HepG2 (cell line): ENCODE measurements around the gene FMNL2. TPM values are rescaled to one million over a fixed set of nuclear protein-coding genes. Genes with fewer than 3 reads are reported as not detected.
A peak's percentile ranks its signal among the peaks of the same experiment; 100 is the strongest.

Experiments used
- FOXA1 ChIP-seq, 2 experiments: fragments of 450-650 bp in 1 of 2; sonication (generic) in 1 of 2; formaldehyde crosslinking in 1 of 2; IDR thresholded peaks; 2 replicates each; pipeline versions ENCODE4 v1.4.0 to v1.6.1; 2016 to 2020; ENCODE audit warnings: missing genetic modification reagents in 1 of 2
- FOXC1 ChIP-seq: sonication (generic); formaldehyde crosslinking; IDR thresholded peaks from 2 replicates; pipeline ENCODE4 v1.8.0; 2022; ENCODE audit warnings: mild to moderate bottlenecking, missing genetic modification reagents, borderline replicate concordance
- GABPA ChIP-seq, 2 experiments: IDR thresholded peaks; 2 replicates each; pipeline ENCODE4 v1.6.1; 2011 to 2016; ENCODE audit warnings: low read depth in 2 of 2, low read length in 1 of 2, missing biosample characterization in 1 of 2, missing genetic modification characterization in 1 of 2
- KLF12 ChIP-seq: sonication (generic); formaldehyde crosslinking; IDR thresholded peaks from 2 replicates; pipeline ENCODE4 v1.4.0; 2020; ENCODE audit warnings: missing genetic modification reagents, borderline replicate concordance
- MNT ChIP-seq: fragments of 450-650 bp; IDR thresholded peaks from 2 replicates; pipeline ENCODE4 v1.6.1; 2016
- MTF1 ChIP-seq: sonication (generic); formaldehyde crosslinking; IDR thresholded peaks from 2 replicates; pipeline ENCODE4 v1.5.0; 2020; ENCODE audit warnings: missing genetic modification reagents
- NFE2L1 ChIP-seq: sonication (generic); formaldehyde crosslinking; IDR thresholded peaks from 2 replicates; pipeline ENCODE4 v1.4.0; 2020; ENCODE audit warnings: missing genetic modification reagents, mild to moderate bottlenecking, borderline replicate concordance
- NFKBIZ ChIP-seq: IDR thresholded peaks from 2 replicates; pipeline ENCODE4 v1.6.1; 2018; ENCODE audit warnings: missing genetic modification reagents, missing compliant biosample characterization
- PAF1 ChIP-seq: IDR thresholded peaks from 2 replicates; pipeline ENCODE4 v1.6.1; 2016; ENCODE audit warnings: missing genetic modification reagents, missing compliant biosample characterization
- PRDM10 ChIP-seq: sonication (generic); formaldehyde crosslinking; IDR thresholded peaks from 2 replicates; pipeline ENCODE4 v1.4.0; 2020; ENCODE audit warnings: low read depth, missing genetic modification reagents
- PRPF4 ChIP-seq: fragments of 200-400 bp; formaldehyde crosslinking; IDR thresholded peaks from 2 replicates; pipeline ENCODE4 v1.6.1; 2016; ENCODE audit warnings: low read length, low read depth; ENCODE audit not compliant: poor library complexity, severe bottlenecking
- SOX6 ChIP-seq, 2 experiments: fragments of 450-650 bp in 1 of 2; sonication (generic) in 1 of 2; formaldehyde crosslinking in 1 of 2; IDR thresholded peaks; 2 replicates each; pipeline versions ENCODE4 v1.4.0 to v1.6.1; 2017 to 2020; ENCODE audit warnings: antibody characterized with exemption in 1 of 2, mild to moderate bottlenecking in 1 of 2, missing genetic modification reagents in 1 of 2
- ZNF12 ChIP-seq: sonication (generic); formaldehyde crosslinking; IDR thresholded peaks from 2 replicates; pipeline ENCODE4 v1.5.0; 2020; ENCODE audit warnings: missing genetic modification reagents
- ZNF160 ChIP-seq: sonication (generic); formaldehyde crosslinking; IDR thresholded peaks from 2 replicates; pipeline ENCODE4 v1.8.0; 2022; ENCODE audit warnings: mild to moderate bottlenecking, inconsistent platforms, missing genetic modification reagents
- ZNF44 ChIP-seq: sonication (generic); formaldehyde crosslinking; IDR thresholded peaks from 2 replicates; pipeline ENCODE4 v1.5.1; 2020; ENCODE audit warnings: mild to moderate bottlenecking, missing genetic modification reagents
- ZNF558 ChIP-seq: sonication (generic); formaldehyde crosslinking; IDR thresholded peaks from 2 replicates; pipeline ENCODE4 v1.9.0; 2022; ENCODE audit warnings: mild to moderate bottlenecking, missing genetic modification reagents, borderline replicate concordance
- ZNF597 ChIP-seq: sonication (generic); formaldehyde crosslinking; IDR thresholded peaks from 2 replicates; pipeline ENCODE4 v1.5.0; 2020; ENCODE audit warnings: missing genetic modification reagents
- ZNF775 ChIP-seq: sonication (generic); formaldehyde crosslinking; IDR thresholded peaks from 2 replicates; pipeline ENCODE4 v1.4.0; 2020; ENCODE audit warnings: missing genetic modification reagents, mild to moderate bottlenecking, moderate library complexity, borderline replicate concordance
- ZSCAN12 ChIP-seq: sonication (generic); formaldehyde crosslinking; IDR thresholded peaks from 2 replicates; pipeline ENCODE4 v1.9.0; 2021; ENCODE audit warnings: mild to moderate bottlenecking, missing genetic modification reagents
- ZSCAN5A ChIP-seq: sonication (generic); formaldehyde crosslinking; IDR thresholded peaks from 2 replicates; pipeline ENCODE4 v1.8.0; 2022; ENCODE audit warnings: mild to moderate bottlenecking, missing genetic modification reagents, borderline replicate concordance
- polyA plus RNA-seq, 8 experiments: library from polyadenylated mRNA; depleted of rRNA in 3 of 8; stranded (reverse) in 7 of 8; unstranded in 1 of 8; fragments of >200 nt; fragmentation: Illumina TruSeq in 4 of 8; extraction: Trizol in 4 of 8; gene quantifications; 2 replicates each; pipeline versions ENCODE4 v1.2.1 to v1.2.3, GENCODE V29; 2011 to 2016; ENCODE audit warnings: low read depth in 4 of 8, missing spikeins in 1 of 8, mixed read lengths in 1 of 8; ENCODE audit not compliant: insufficient read depth in 1 of 8
- total RNA-seq, 5 experiments: library from RNA; depleted of rRNA; stranded (reverse); fragments of >200 nt; fragmentation: Illumina TruSeq; extraction: Trizol; gene quantifications; 2 replicates each; pipeline ENCODE4 v1.2.3, GENCODE V29; 2016; ENCODE audit warnings: low read depth in 1 of 5

The FMNL2 gene
- total and polyA plus RNA-seq, 2 of the 13 experiments (the other 11 are each of a cell fraction or from before 2014, with no cell fraction given) = 66.5 to 67.7 TPM

- no peak for TF ChIP-seq ZSCAN5A (CRISPR knock-in tag)
- no peak for TF ChIP-seq GABPA (IDR thresholded peaks at IDR 0.05; ENCODE audit: low read depth, low read length)
- no peak for TF ChIP-seq GABPA (CRISPR knock-in tag; IDR thresholded peaks at IDR 0.05; ENCODE audit: low read depth)
- TF ChIP-seq NFE2L1 (CRISPR knock-in tag) = no peak
- no peak for TF ChIP-seq ZNF160 (CRISPR knock-in tag)
- no peak for TF ChIP-seq ZNF597 (CRISPR knock-in tag)
- no peak for TF ChIP-seq MTF1 (CRISPR knock-in tag)
- TF ChIP-seq FOXC1 (CRISPR knock-in tag) = no peak
- no peak; the same call in 1 of the 2 replicates for TF ChIP-seq ZNF12 (CRISPR knock-in tag)
- no peak for TF ChIP-seq MNT
- TF ChIP-seq ZNF558 (CRISPR knock-in tag) = no peak
- TF ChIP-seq PRDM10 (CRISPR knock-in tag) = no peak
- no peak for TF ChIP-seq ZNF44 (CRISPR knock-in tag)
- TF ChIP-seq ZNF775 (CRISPR knock-in tag) = no peak; the same call in 1 of the 2 replicates
- no peak for TF ChIP-seq FOXA1 (IDR thresholded peaks at IDR 0.05)
- TF ChIP-seq FOXA1 (CRISPR knock-in tag; IDR thresholded peaks at IDR 0.05) = peak; percentile 70
- TF ChIP-seq ZSCAN12 = no peak
- TF ChIP-seq KLF12 = no peak
- TF ChIP-seq PRPF4 = no peak
- no peak for TF ChIP-seq NFKBIZ (CRISPR knock-in tag)
- TF ChIP-seq SOX6 (IDR thresholded peaks at IDR 0.05) = no peak
- peak; percentile 80 for TF ChIP-seq SOX6 (CRISPR knock-in tag; IDR thresholded peaks at IDR 0.05)
- no peak for TF ChIP-seq PAF1 (CRISPR knock-in tag)
These were observed 91.1 kb downstream of the FMNL2 start (continued) for GRCh38 chr2:152425765-152426727.
